Right lobe of liver (tissue), 6 donors: ENCODE results near the gene DDX55. TPM values are rescaled to one million over a fixed set of nuclear protein-coding genes. Genes with fewer than 3 reads are reported as not detected.

Source experiments
- ATAC-seq, 4 donors: fragments of 200-7000 bp; cut with Tn5 transposase; one replicate each; pipeline ENCODE4 v1.9.1; 2020; ENCODE audit warnings: mild to moderate bottlenecking in 4 of 4, moderate library complexity in 4 of 4
- DNase-seq, 3 donors: peaks; one replicate each; pipeline ENCODE4 v3.0.0-alpha.2; 2020
- H3K27ac ChIP-seq, 3 donors: fragments of 200-600 bp; one replicate each; pipeline ENCODE4 v1.8.0; 2022
- H3K27me3 ChIP-seq, 2 donors: fragments of 200-600 bp; one replicate each; pipeline ENCODE4 v1.8.0; 2022
- H3K36me3 ChIP-seq, 4 donors: fragments of 200-600 bp; sonication (generic) in 1 of 4; one replicate each; pipeline versions ENCODE4 v1.5.1 to v1.8.0; 2017 to 2022; ENCODE audit warnings: control low read depth in 1 of 4
- H3K4me1 ChIP-seq, 4 donors: fragments of 200-600 bp; sonication (generic) in 1 of 4; one replicate each; pipeline versions ENCODE4 v1.5.1 to v1.8.0; 2017 to 2022; ENCODE audit warnings: control low read depth in 1 of 4
- H3K4me3 ChIP-seq, 3 donors: fragments of 200-600 bp; one replicate each; pipeline ENCODE4 v1.8.0; 2022
- H3K9me3 ChIP-seq, 4 donors: fragments of 200-600 bp; sonication (generic) in 1 of 4; one replicate each; pipeline versions ENCODE4 v1.5.1 to v1.8.0; 2017 to 2022; ENCODE audit warnings: control low read depth in 1 of 4
- POLR2A ChIP-seq: fragments of 450-650 bp; IDR thresholded peaks from one replicate; pipeline ENCODE4 v1.6.1; 2017; ENCODE audit warnings: antibody characterized with exemption, mild to moderate bottlenecking
- WGBS: methylation state at CpG from one replicate; pipeline ENCODE4 v1.1.6; 2018; ENCODE audit warnings: low coverage, low lambda C conversion rate; ENCODE audit not compliant: insufficient coverage; ENCODE audit errors: missing lambda C conversion rate; 5-methylcytosine and 5-hydroxymethylcytosine counted together
- intact Hi-C, 2 donors: fragments of 100-400 bp; cut with DNase I; formaldehyde crosslinking; loops; one replicate each; pipeline versions ENCODE4 v1.11.2 to v1.14.1; 2022
- small RNA-seq, 2 experiments: library from RNA; depleted of rRNA; stranded (forward); fragments of <200 nt; gene quantifications; one replicate each; pipeline ENCODE3, GENCODE V24; 2016
- total RNA-seq, 6 experiments: library from RNA; depleted of rRNA in 2 of 6; stranded (reverse); fragments of >200 nt in 2 of 6; fragmentation: NEBNext Ultra II Directional in 3 of 6; extraction: Animal tissue kit (Norgen Biotek cat#: 25700) in 3 of 6; gene quantifications; one replicate each; pipeline versions ENCODE4 v1.1.0 to v1.2.4, GENCODE V29; 2016 to 2023
- TF ChIP-seq, protein P1 (sequence below), 4 donors: fragments of 200-600 bp in 3 of 4; fragments of 450-650 bp in 1 of 4; IDR thresholded peaks; one replicate each; pipeline versions ENCODE4 v1.5.1 to v1.8.0; 2016 to 2022; ENCODE audit warnings: antibody characterized with exemption in 4 of 4, mild to moderate bottlenecking in 2 of 4
- donor health status: DM: no; HTN: yes; CAD: no.
- donor health status: DM: no; HTN: no; CAD: no.
- donor health status: DM: no; HTN: no; CAD: no.
- donor health status: DM: no; HTN: yes; CAD: no.
- donor health status: DM: no; HTN: yes; CAD: no.

The DDX55 gene
- total RNA-seq, 6 experiments from 2014 or later = 6.4 to 33.3 (median 10.5) TPM

DNA sequence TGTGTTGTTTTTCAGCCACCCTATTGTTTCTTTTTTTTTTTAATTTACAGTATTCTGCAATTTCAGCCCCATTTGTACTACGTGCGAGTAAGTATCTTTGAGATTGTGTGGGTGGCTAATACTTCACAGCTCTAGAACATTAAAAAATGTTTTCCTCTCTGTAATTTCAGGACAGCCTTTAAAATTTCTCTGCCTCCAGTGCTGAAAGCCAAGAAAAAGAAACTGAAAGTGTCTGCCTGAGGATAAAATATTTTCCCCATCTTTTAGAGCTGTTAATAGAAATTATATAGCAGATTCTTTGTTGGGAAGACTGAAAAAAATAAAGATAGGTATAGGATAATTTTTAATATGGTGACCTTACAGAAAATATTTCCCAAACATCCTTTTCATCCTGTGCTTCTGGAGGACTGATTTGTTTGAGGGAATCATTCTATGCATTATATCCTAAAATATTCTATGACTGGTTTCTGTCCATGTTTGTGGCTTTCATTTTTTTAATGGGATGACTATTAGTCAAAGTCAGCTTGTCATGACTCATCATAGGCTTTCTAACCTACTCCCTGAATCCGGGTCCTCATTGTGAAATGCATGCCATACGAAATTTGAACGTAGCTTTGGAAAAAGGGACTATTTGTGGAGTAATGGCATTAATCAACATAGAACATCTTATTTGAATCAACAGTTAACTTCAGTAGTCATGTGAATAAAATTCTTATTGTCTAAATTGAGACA lies 58.3 kb downstream of the DDX55 start:
- Histone ChIP-seq H3K27me3 (no peaks in the 10 kb centered on the region), H3K9me3 (no peaks in the 10 kb centered on the region), H3K4me3 (no peak overlapping the region), H3K4me1 (no peaks in the 10 kb centered on the region), H3K27ac (no peak overlapping the region), H3K36me3 (peaks cover 0 to 26% (median 0%) of the 10 kb centered on the region in 4 donors)
- no peak for DNase-seq
- 68% methylated on average over 5 of the region's 5 CpGs for WGBS
- TF ChIP-seq, protein P1, sequence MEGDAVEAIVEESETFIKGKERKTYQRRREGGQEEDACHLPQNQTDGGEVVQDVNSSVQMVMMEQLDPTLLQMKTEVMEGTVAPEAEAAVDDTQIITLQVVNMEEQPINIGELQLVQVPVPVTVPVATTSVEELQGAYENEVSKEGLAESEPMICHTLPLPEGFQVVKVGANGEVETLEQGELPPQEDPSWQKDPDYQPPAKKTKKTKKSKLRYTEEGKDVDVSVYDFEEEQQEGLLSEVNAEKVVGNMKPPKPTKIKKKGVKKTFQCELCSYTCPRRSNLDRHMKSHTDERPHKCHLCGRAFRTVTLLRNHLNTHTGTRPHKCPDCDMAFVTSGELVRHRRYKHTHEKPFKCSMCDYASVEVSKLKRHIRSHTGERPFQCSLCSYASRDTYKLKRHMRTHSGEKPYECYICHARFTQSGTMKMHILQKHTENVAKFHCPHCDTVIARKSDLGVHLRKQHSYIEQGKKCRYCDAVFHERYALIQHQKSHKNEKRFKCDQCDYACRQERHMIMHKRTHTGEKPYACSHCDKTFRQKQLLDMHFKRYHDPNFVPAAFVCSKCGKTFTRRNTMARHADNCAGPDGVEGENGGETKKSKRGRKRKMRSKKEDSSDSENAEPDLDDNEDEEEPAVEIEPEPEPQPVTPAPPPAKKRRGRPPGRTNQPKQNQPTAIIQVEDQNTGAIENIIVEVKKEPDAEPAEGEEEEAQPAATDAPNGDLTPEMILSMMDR (IDR thresholded peaks at IDR 0.05) = no peak
- no peak for TF ChIP-seq POLR2A
- no peak for ATAC-seq
- intact Hi-C loops = no loop called here

DNA sequence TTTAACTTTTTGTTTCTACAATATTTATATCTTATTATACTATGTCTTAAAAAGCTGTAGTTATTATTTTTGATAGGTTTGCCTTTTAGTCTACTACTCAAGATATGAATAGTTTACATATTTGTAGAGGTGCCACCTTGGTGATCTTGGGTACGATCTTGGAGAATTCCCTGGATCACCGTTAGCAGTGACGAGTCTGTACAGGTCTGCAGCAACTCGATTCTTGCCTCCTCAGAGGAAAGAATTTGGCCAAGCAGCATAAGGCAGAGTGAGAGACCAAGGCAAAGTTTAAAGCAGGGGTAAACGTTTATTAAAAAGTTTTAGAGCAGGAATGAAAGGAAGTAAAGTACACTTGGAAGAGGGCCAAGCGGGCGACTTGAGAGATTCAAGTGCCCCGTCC lies 65.9 kb downstream of the DDX55 start:
- H3K27ac ChIP-seq = no peak overlapping the region
- TF ChIP-seq, protein P1 (IDR thresholded peaks at IDR 0.05) = no peak
- TF ChIP-seq POLR2A = no peak
- H3K36me3 ChIP-seq = no peaks in the 10 kb centered on the region
- H3K4me1 ChIP-seq = no peaks in the 10 kb centered on the region
- no peaks in the 10 kb centered on the region for H3K27me3 ChIP-seq
- no peaks in the 10 kb centered on the region for H3K9me3 ChIP-seq
- intact Hi-C loops = no loop called here
- H3K4me3 ChIP-seq = no peak overlapping the region
- no peak for ATAC-seq
- DNase-seq = no peak
- WGBS = 71% methylated on average over 8 of the region's 8 CpGs

Small RNAs within 50 kb of the gene (small RNA-seq; reads per million reads assigned to genes)
- 0 reads per million in 2 experiments for gene SNORA9B

Other genes with a start within 250 kb of the DDX55 start
- 10 to 100 TPM; 11.5 to 15.7 (median 13.2) TPM for gene SBNO1, start 237.3 kb upstream of the DDX55 start, total RNA-seq
- gene KMT5A, start 218.0 kb upstream of the DDX55 start, total RNA-seq = 10 to 100 TPM; 13.1 to 17.6 (median 13.7) TPM
- gene RILPL2, start 165.4 kb upstream of the DDX55 start, total RNA-seq = 1 to 10 TPM; 1.6 to 2.7 (median 1.8) TPM
- gene SNRNP35, start 144.0 kb upstream of the DDX55 start, total RNA-seq = 10 to 100 TPM in 1 of 6 experiments, 1 to 10 TPM in 5; 7.8 to 10.3 (median 9.5) TPM
- gene RILPL1, start 68.4 kb upstream of the DDX55 start, total RNA-seq = 1 to 10 TPM; 3.2 to 7.5 (median 5.3) TPM
- 100 to 1,000 TPM; 197 to 282 (median 215) TPM for gene TMED2, start 17.5 kb upstream of the DDX55 start, total RNA-seq
- gene EIF2B1, start 31.6 kb downstream of the DDX55 start, total RNA-seq = 100 to 1,000 TPM in 1 of 6 experiments, 10 to 100 TPM in 5; 19.3 to 137 (median 22.2) TPM
- gene GTF2H3, start 31.7 kb downstream of the DDX55 start, total RNA-seq = 10 to 100 TPM; 10.9 to 15.6 (median 13.9) TPM
- gene TCTN2, start 69.0 kb downstream of the DDX55 start, total RNA-seq = 1 to 10 TPM in 2 of 6 experiments, under 1 TPM in 4; 0.61 to 1.2 (median 0.88) TPM
- gene ATP6V0A2, start 110.3 kb downstream of the DDX55 start, total RNA-seq = 10 to 100 TPM in 3 of 6 experiments, 1 to 10 TPM in 3; 7.6 to 12.9 (median 10.1) TPM
- under 1 TPM in 5 of 6 experiments, not detected in 1; under 0.01 to 0.40 (median 0.16) TPM for gene DNAH10, start 160.2 kb downstream of the DDX55 start, total RNA-seq